WTC11 (cell line): Measurements from ENCODE around the gene SIPA1L3. TPM values are rescaled to one million over a fixed set of nuclear protein-coding genes. Genes with fewer than 3 reads are reported as not detected.

ENCODE experiments used
- ATAC-seq: fragments of 200-7000 bp; cut with Tn5 transposase; 2 replicates; pipeline ENCODE4 v1.10.0; 2021; ENCODE audit warnings: mild to moderate bottlenecking, moderate library complexity
- CTCF ChIA-PET: fragments of 300-600 bp; sonication (Branson Sonifier 250); formaldehyde crosslinking; loops from one replicate; lab custom pipeline; 2021; ENCODE audit warnings: antibody characterized with exemption; lab: Charles Lee
- POLR2A ChIA-PET: fragments of 350-600 bp; sonication (Branson Sonifier 250); formaldehyde crosslinking; loops from one replicate; lab custom pipeline; 2021; ENCODE audit warnings: antibody characterized with exemption; lab: Charles Lee
- DNase-seq: peaks from one replicate; pipeline ENCODE4 v3.0.0; 2021; ENCODE audit warnings: low spot score
- H3K27ac Mint-ChIP-seq: 2 replicates; pipeline ENCODE4 v1.8.0; 2021; ENCODE audit warnings: mixed read lengths
- H3K27me3 Mint-ChIP-seq: 2 replicates; pipeline ENCODE4 v1.8.0; 2021; ENCODE audit warnings: low read depth, mild to moderate bottlenecking, moderate library complexity, mixed read lengths
- H3K36me3 Mint-ChIP-seq: 2 replicates; pipeline ENCODE4 v1.8.0; 2021; ENCODE audit warnings: mixed read lengths
- H3K4me1 Mint-ChIP-seq: 2 replicates; pipeline ENCODE4 v1.8.0; 2022; ENCODE audit warnings: mixed read lengths
- H3K4me3 Mint-ChIP-seq: 2 replicates; pipeline ENCODE4 v1.8.0; 2021; ENCODE audit warnings: mild to moderate bottlenecking, moderate library complexity, mixed read lengths
- H3K9me3 Mint-ChIP-seq: 2 replicates; pipeline ENCODE4 v1.8.0; 2021; ENCODE audit warnings: mixed read lengths
- CBFB ChIP-seq: sonication (generic); formaldehyde crosslinking; IDR thresholded peaks from 2 replicates; pipeline ENCODE4 v1.8.1; 2022; ENCODE audit warnings: mild to moderate bottlenecking, low read depth, missing genetic modification reagents
- CDX4 ChIP-seq: fragments of 250-450 bp; sonication (Bioruptor Pico); IDR thresholded peaks from 2 replicates; pipeline ENCODE4 v1.9.0; 2021; ENCODE audit warnings: moderate library complexity, mild to moderate bottlenecking, inconsistent platforms, borderline replicate concordance
- ESRRA ChIP-seq: sonication (generic); formaldehyde crosslinking; IDR thresholded peaks from 2 replicates; pipeline ENCODE4 v1.8.1; 2022; ENCODE audit warnings: mild to moderate bottlenecking, missing genetic modification reagents, borderline replicate concordance
- ETV6 ChIP-seq: sonication (generic); formaldehyde crosslinking; IDR thresholded peaks from 2 replicates; pipeline ENCODE4 v1.8.1; 2022; ENCODE audit warnings: mild to moderate bottlenecking, missing genetic modification reagents
- FOXJ3 ChIP-seq: sonication (generic); formaldehyde crosslinking; IDR thresholded peaks from 2 replicates; pipeline ENCODE4 v1.9.0; 2021; ENCODE audit warnings: missing genetic modification reagents, mild to moderate bottlenecking, borderline replicate concordance
- IRF2 ChIP-seq: sonication (generic); formaldehyde crosslinking; IDR thresholded peaks from 2 replicates; pipeline ENCODE4 v1.8.0; 2022; ENCODE audit warnings: low read depth, missing genetic modification reagents, borderline replicate concordance
- JUN ChIP-seq: sonication (generic); formaldehyde crosslinking; IDR thresholded peaks from 2 replicates; pipeline ENCODE4 v1.8.0; 2023; ENCODE audit warnings: mild to moderate bottlenecking, missing genetic modification reagents
- MXD4 ChIP-seq: fragments of 250-450 bp; sonication (Bioruptor Pico); IDR thresholded peaks from 2 replicates; pipeline ENCODE4 v1.8.0; 2021; ENCODE audit warnings: mild to moderate bottlenecking, moderate library complexity, borderline replicate concordance
- MYBL2 ChIP-seq: sonication (generic); formaldehyde crosslinking; IDR thresholded peaks from 2 replicates; pipeline ENCODE4 v1.8.1; 2023; ENCODE audit warnings: mild to moderate bottlenecking, moderate library complexity, missing genetic modification reagents
- NR2C2 ChIP-seq: sonication (generic); formaldehyde crosslinking; IDR thresholded peaks from 2 replicates; pipeline ENCODE4 v1.8.0; 2022; ENCODE audit warnings: mild to moderate bottlenecking, missing genetic modification reagents
- OVOL2 ChIP-seq: fragments of 250-450 bp; sonication (Bioruptor Pico); IDR thresholded peaks from 2 replicates; pipeline ENCODE4 v1.9.0; 2021; ENCODE audit warnings: mild to moderate bottlenecking, borderline replicate concordance
- SOX15 ChIP-seq: fragments of 250-450 bp; sonication (Bioruptor Pico); IDR thresholded peaks from 2 replicates; pipeline ENCODE4 v1.9.0; 2021; ENCODE audit warnings: mild to moderate bottlenecking
- ZNF219 ChIP-seq: sonication (generic); formaldehyde crosslinking; IDR thresholded peaks from 2 replicates; pipeline ENCODE4 v1.8.0; 2023; ENCODE audit warnings: missing genetic modification reagents, mild to moderate bottlenecking, borderline replicate concordance
- ZNF232 ChIP-seq: sonication (generic); formaldehyde crosslinking; IDR thresholded peaks from 2 replicates; pipeline ENCODE4 v1.8.0; 2022; ENCODE audit warnings: mild to moderate bottlenecking, missing genetic modification reagents
- ZNF263 ChIP-seq: sonication (generic); formaldehyde crosslinking; IDR thresholded peaks from 2 replicates; pipeline ENCODE4 v1.8.1; 2022; ENCODE audit warnings: low read depth, mild to moderate bottlenecking, moderate library complexity, missing genetic modification reagents
- ZNF423 ChIP-seq: fragments of 250-450 bp; sonication (Bioruptor Pico); IDR thresholded peaks from 2 replicates; pipeline ENCODE4 v2.1.2; 2022; ENCODE audit warnings: mild to moderate bottlenecking, moderate library complexity
- ZNF425 ChIP-seq: fragments of 250-450 bp; sonication (Bioruptor Pico); conservative IDR thresholded peaks from 2 replicates; pipeline ENCODE4 v1.9.0; 2021; ENCODE audit warnings: mild to moderate bottlenecking
- total RNA-seq: library from RNA; stranded (reverse); gene quantifications from 3 replicates; pipeline ENCODE4 v1.2.3, GENCODE V29; 2021
- TF ChIP-seq, protein P1 (sequence below): sonication (generic); formaldehyde crosslinking; IDR thresholded peaks from 2 replicates; pipeline ENCODE4 v1.8.1; 2023; ENCODE audit warnings: mild to moderate bottlenecking, missing genetic modification reagents
- TF ChIP-seq, protein P2 (sequence below): sonication (generic); formaldehyde crosslinking; IDR thresholded peaks from 2 replicates; pipeline ENCODE4 v1.8.1; 2023; ENCODE audit warnings: mild to moderate bottlenecking, missing genetic modification reagents, moderate library complexity
- TF ChIP-seq, protein P3 (sequence below): sonication (generic); formaldehyde crosslinking; conservative IDR thresholded peaks from 2 replicates; pipeline ENCODE4 v1.8.1; 2022; ENCODE audit warnings: mild to moderate bottlenecking, missing genetic modification reagents
- TF ChIP-seq, protein P4 (sequence below): sonication (generic); formaldehyde crosslinking; IDR thresholded peaks from 2 replicates; pipeline ENCODE4 v1.8.1; 2022; ENCODE audit warnings: low read depth, missing genetic modification reagents, borderline replicate concordance
- TF ChIP-seq, protein P5 (sequence below): sonication (generic); formaldehyde crosslinking; IDR thresholded peaks from 2 replicates; pipeline ENCODE4 v1.8.1; 2023; ENCODE audit warnings: mild to moderate bottlenecking, missing genetic modification reagents, borderline replicate concordance
- TF ChIP-seq, protein P6 (sequence below): sonication (generic); formaldehyde crosslinking; IDR thresholded peaks from 2 replicates; pipeline ENCODE4 v1.8.1; 2022; ENCODE audit warnings: mild to moderate bottlenecking, moderate library complexity, missing genetic modification reagents

Gene SIPA1L3
- total RNA-seq, 1 experiment from 2014 or later = 41.5 TPM

DNA sequence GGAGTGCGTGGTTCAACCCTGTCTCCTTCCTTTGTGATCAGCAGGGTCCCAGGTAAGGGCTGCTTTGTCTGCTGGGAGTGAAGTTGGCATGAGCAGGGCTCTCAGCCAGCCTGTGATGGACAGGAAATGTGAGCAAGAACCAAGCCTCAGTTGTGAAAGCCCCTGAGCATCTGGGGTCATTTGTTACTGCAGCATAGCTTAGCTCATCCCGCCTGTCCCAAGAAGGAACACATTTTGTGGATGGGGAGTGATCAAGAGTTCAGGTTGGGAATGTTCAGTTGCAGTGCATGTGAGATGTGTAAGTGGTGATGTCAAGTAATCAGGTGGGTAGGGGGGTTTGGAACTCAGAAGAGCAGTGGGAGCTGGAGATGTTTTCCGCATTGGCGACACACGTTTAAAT, 164.6 kb downstream of the SIPA1L3 start (continued):
- TF ChIP-seq, protein P1, sequence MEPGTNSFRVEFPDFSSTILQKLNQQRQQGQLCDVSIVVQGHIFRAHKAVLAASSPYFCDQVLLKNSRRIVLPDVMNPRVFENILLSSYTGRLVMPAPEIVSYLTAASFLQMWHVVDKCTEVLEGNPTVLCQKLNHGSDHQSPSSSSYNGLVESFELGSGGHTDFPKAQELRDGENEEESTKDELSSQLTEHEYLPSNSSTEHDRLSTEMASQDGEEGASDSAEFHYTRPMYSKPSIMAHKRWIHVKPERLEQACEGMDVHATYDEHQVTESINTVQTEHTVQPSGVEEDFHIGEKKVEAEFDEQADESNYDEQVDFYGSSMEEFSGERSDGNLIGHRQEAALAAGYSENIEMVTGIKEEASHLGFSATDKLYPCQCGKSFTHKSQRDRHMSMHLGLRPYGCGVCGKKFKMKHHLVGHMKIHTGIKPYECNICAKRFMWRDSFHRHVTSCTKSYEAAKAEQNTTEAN (CRISPR knock-in tag) = no peak
- TF ChIP-seq SOX15 (CRISPR knock-in tag) = no peak
- no peak for TF ChIP-seq ZNF423 (CRISPR knock-in tag)
- no peak for TF ChIP-seq JUN
- TF ChIP-seq, protein P2, sequence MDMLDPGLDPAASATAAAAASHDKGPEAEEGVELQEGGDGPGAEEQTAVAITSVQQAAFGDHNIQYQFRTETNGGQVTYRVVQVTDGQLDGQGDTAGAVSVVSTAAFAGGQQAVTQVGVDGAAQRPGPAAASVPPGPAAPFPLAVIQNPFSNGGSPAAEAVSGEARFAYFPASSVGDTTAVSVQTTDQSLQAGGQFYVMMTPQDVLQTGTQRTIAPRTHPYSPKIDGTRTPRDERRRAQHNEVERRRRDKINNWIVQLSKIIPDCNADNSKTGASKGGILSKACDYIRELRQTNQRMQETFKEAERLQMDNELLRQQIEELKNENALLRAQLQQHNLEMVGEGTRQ = no peak
- TF ChIP-seq ZNF219 (CRISPR knock-in tag) = no peak
- TF ChIP-seq, protein P3, sequence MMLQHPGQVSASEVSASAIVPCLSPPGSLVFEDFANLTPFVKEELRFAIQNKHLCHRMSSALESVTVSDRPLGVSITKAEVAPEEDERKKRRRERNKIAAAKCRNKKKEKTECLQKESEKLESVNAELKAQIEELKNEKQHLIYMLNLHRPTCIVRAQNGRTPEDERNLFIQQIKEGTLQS = no peak
- no peak for TF ChIP-seq ETV6 (CRISPR knock-in tag)

DNA sequence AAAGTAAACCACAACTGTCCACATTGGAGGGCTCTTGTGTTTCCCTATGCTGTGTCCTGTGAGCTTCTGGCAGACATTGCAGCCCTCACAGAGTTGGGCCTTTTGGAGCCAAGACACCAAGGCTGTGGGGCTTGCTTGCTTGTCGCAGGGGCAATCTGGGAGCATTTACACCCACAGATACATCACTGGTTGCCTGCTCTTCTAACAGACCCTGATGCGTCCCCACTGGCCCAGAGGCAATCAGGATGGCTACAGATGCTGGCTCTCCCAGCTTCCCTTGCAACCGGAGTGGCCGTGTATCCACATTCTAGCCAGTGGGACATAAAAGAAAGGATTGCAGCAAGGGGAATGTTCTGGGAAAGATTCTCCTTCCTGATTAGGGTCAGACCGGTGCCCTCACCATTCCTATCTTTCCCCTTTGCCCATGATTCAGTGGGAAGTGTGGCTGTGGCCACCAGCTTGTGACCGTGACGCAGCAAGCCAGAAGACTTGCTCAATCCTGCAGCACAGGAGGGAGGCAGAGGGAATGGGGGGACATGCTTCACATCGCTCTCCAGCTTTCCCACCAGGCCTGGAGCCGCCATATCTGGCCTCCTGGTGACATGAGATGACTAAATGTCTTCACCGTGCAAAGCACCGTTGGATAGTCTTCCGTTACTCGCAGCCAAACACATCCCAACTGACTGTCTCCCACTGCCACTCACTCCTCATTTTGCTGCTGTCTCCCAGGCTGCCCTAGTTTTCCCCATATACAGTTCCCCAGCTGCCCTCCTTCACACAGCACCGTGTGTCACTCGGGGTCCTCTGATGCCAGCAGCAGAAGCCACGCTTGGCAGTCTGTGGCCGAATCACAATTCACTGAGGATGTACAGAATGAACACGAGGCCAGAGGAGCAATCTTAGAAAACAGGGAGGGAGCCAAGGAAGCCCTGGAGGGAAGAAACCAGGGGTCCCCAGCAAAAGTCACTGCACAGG, 166.1 kb downstream of the SIPA1L3 start:
- H3K4me3 Mint-ChIP-seq = no peak overlapping the region
- ChIA-PET CTCF (interaction anchor here (0.6 to 1.8 kb wide), 7 partner anchors 17 to 170 kb away, joined by 3 to 11 read pairs (median 4); partner anchors contain the start of genes SIPA1L3 and WDR87), POLR2A (interaction anchor here (1.4 kb wide), 1 partner anchor 166 kb away, joined by 4 read pairs; the partner anchor contains the start of genes SIPA1L3 and WDR87)
- peaks cover 4% of the 10 kb centered on the region; the same call in 1 of the 2 replicates for H3K36me3 Mint-ChIP-seq
- H3K4me1 Mint-ChIP-seq = peaks cover 9% of the 10 kb centered on the region
- no peaks in the 10 kb centered on the region for H3K27me3 Mint-ChIP-seq
- H3K27ac Mint-ChIP-seq = peak overlapping the region; percentile 75; the same call in 1 of the 2 replicates
- DNase-seq (no peak), ATAC-seq (no peak)
- peaks cover 4% of the 10 kb centered on the region for H3K9me3 Mint-ChIP-seq
- TF ChIP-seq, protein P4, sequence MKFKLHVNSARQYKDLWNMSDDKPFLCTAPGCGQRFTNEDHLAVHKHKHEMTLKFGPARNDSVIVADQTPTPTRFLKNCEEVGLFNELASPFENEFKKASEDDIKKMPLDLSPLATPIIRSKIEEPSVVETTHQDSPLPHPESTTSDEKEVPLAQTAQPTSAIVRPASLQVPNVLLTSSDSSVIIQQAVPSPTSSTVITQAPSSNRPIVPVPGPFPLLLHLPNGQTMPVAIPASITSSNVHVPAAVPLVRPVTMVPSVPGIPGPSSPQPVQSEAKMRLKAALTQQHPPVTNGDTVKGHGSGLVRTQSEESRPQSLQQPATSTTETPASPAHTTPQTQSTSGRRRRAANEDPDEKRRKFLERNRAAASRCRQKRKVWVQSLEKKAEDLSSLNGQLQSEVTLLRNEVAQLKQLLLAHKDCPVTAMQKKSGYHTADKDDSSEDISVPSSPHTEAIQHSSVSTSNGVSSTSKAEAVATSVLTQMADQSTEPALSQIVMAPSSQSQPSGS = no peak
- TF ChIP-seq MYBL2 (CRISPR knock-in tag) = no peak
- TF ChIP-seq ZNF232 (CRISPR knock-in tag) = no peak
- TF ChIP-seq, protein P5, sequence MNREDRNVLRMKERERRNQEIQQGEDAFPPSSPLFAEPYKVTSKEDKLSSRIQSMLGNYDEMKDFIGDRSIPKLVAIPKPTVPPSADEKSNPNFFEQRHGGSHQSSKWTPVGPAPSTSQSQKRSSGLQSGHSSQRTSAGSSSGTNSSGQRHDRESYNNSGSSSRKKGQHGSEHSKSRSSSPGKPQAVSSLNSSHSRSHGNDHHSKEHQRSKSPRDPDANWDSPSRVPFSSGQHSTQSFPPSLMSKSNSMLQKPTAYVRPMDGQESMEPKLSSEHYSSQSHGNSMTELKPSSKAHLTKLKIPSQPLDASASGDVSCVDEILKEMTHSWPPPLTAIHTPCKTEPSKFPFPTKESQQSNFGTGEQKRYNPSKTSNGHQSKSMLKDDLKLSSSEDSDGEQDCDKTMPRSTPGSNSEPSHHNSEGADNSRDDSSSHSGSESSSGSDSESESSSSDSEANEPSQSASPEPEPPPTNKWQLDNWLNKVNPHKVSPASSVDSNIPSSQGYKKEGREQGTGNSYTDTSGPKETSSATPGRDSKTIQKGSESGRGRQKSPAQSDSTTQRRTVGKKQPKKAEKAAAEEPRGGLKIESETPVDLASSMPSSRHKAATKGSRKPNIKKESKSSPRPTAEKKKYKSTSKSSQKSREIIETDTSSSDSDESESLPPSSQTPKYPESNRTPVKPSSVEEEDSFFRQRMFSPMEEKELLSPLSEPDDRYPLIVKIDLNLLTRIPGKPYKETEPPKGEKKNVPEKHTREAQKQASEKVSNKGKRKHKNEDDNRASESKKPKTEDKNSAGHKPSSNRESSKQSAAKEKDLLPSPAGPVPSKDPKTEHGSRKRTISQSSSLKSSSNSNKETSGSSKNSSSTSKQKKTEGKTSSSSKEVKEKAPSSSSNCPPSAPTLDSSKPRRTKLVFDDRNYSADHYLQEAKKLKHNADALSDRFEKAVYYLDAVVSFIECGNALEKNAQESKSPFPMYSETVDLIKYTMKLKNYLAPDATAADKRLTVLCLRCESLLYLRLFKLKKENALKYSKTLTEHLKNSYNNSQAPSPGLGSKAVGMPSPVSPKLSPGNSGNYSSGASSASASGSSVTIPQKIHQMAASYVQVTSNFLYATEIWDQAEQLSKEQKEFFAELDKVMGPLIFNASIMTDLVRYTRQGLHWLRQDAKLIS = no peak
- TF ChIP-seq CDX4 = no peak
- TF ChIP-seq IRF2 (CRISPR knock-in tag) = no peak
- TF ChIP-seq CBFB = no peak
- TF ChIP-seq OVOL2 (CRISPR knock-in tag) = no peak
- TF ChIP-seq MXD4 (CRISPR knock-in tag) = no peak
- TF ChIP-seq, protein P6, sequence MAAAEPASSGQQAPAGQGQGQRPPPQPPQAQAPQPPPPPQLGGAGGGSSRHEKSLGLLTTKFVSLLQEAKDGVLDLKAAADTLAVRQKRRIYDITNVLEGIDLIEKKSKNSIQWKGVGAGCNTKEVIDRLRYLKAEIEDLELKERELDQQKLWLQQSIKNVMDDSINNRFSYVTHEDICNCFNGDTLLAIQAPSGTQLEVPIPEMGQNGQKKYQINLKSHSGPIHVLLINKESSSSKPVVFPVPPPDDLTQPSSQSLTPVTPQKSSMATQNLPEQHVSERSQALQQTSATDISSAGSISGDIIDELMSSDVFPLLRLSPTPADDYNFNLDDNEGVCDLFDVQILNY (CRISPR knock-in tag) = no peak
- no peak for TF ChIP-seq FOXJ3 (CRISPR knock-in tag)
- TF ChIP-seq NR2C2 (CRISPR knock-in tag) = no peak
- no peak for TF ChIP-seq ZNF425 (CRISPR knock-in tag)
- TF ChIP-seq ESRRA = no peak
- no peak for TF ChIP-seq ZNF263
